GM23338 (cell line): Measurements from ENCODE around the gene GJB4. TPM values are rescaled to one million over a fixed set of nuclear protein-coding genes. Genes with fewer than 3 reads are reported as not detected.

ENCODE experiments used
- ATAC-seq: fragments of 200-7000 bp; cut with Tn5 transposase; 3 replicates; pipeline ENCODE4 v1.9.1; 2020
- DNase-seq: peaks from one replicate; pipeline ENCODE4 v3.0.0-alpha.2; 2015; ENCODE audit warnings: low spot score
- H2AFZ ChIP-seq: fragments of 200-600 bp; sonication (generic); 2 replicates; pipeline ENCODE4 v1.8.0; 2016; ENCODE audit warnings: antibody characterized with exemption, mild to moderate bottlenecking, moderate library complexity
- H3F3A ChIP-seq: fragments of 200-600 bp; sonication (generic); replicated peaks from 2 replicates; pipeline ENCODE4 v1.8.0; 2017; ENCODE audit warnings: antibody characterized with exemption, mixed run types, low read depth
- H3K27ac ChIP-seq: fragments of 200-600 bp; sonication (generic); 2 replicates; pipeline ENCODE4 v1.6.1; 2016; ENCODE audit warnings: low read depth
- H3K27me3 ChIP-seq: fragments of 200-600 bp; sonication (generic); 2 replicates; pipeline ENCODE4 v1.8.0; 2016; ENCODE audit warnings: mild to moderate bottlenecking, mixed run types, moderate library complexity; ENCODE audit not compliant: insufficient read depth
- H3K36me3 ChIP-seq: fragments of 200-600 bp; sonication (generic); 2 replicates; pipeline ENCODE4 v1.8.0; 2016; ENCODE audit warnings: mild to moderate bottlenecking; ENCODE audit not compliant: insufficient read depth
- H3K4me1 ChIP-seq: fragments of 200-600 bp; sonication (generic); 2 replicates; pipeline ENCODE4 v1.8.0; 2016; ENCODE audit warnings: mild to moderate bottlenecking, moderate library complexity; ENCODE audit not compliant: insufficient read depth
- H3K4me2 ChIP-seq: fragments of 200-600 bp; sonication (generic); 2 replicates; pipeline ENCODE4 v1.7.1; 2017; ENCODE audit warnings: mixed run types
- H3K4me3 ChIP-seq: fragments of 200-600 bp; sonication (generic); 2 replicates; pipeline ENCODE4 v1.6.1; 2016; ENCODE audit warnings: mixed run types
- H3K79me2 ChIP-seq: fragments of 200-600 bp; sonication (generic); replicated peaks from 2 replicates; pipeline ENCODE4 v1.8.0; 2017; ENCODE audit warnings: mild to moderate bottlenecking; ENCODE audit not compliant: insufficient read depth
- H3K9me2 ChIP-seq: fragments of 200-600 bp; sonication (generic); 2 replicates; pipeline ENCODE4 v1.8.0; 2017; ENCODE audit not compliant: insufficient read depth
- H4K20me1 ChIP-seq: fragments of 200-600 bp; sonication (generic); replicated peaks from 2 replicates; pipeline ENCODE4 v1.8.0; 2017; ENCODE audit warnings: mild to moderate bottlenecking; ENCODE audit not compliant: insufficient read depth
- H3K27ac Mint-ChIP-seq: 2 replicates; pipeline ENCODE4 v1.8.0; 2020; ENCODE audit warnings: inconsistent platforms, mild to moderate bottlenecking, moderate library complexity, mixed read lengths
- H3K27me3 Mint-ChIP-seq: 3 replicates; pipeline ENCODE4 v1.8.0; 2022; ENCODE audit warnings: low read depth, mild to moderate bottlenecking, moderate library complexity, mixed read lengths, inconsistent platforms; ENCODE audit not compliant: insufficient read depth, poor library complexity
- H3K36me3 Mint-ChIP-seq: 3 replicates; pipeline ENCODE4 v1.8.0; 2021; ENCODE audit warnings: low read depth, mild to moderate bottlenecking, inconsistent platforms, moderate library complexity, mixed read lengths
- H3K4me1 Mint-ChIP-seq: 3 replicates; pipeline ENCODE4 v1.8.0; 2020; ENCODE audit warnings: mild to moderate bottlenecking, inconsistent platforms, mixed read lengths
- H3K4me3 Mint-ChIP-seq: 3 replicates; pipeline ENCODE4 v1.8.0; 2021; ENCODE audit warnings: moderate library complexity, mild to moderate bottlenecking, inconsistent platforms, mixed read lengths
- H3K9me3 Mint-ChIP-seq: 3 replicates; pipeline ENCODE4 v1.8.0; 2020; ENCODE audit warnings: moderate library complexity, mild to moderate bottlenecking, inconsistent platforms, mixed read lengths
- EZH2 ChIP-seq: fragments of 200-600 bp; sonication (generic); IDR thresholded peaks from one replicate; pipeline ENCODE4 v1.8.0; 2017; ENCODE audit warnings: antibody characterized with exemption, mild to moderate bottlenecking, low read depth; ENCODE audit not compliant: unreplicated experiment
- EZH2phosphoT487 ChIP-seq: fragments of 200-600 bp; sonication (generic); IDR thresholded peaks from one replicate; pipeline ENCODE4 v1.8.1; 2018; ENCODE audit warnings: antibody characterized with exemption; ENCODE audit not compliant: unreplicated experiment
- JUNB ChIP-seq: IDR thresholded peaks from one replicate; pipeline ENCODE4 v1.6.1; 2016; ENCODE audit warnings: antibody characterized with exemption; ENCODE audit not compliant: unreplicated experiment
- POLR2AphosphoS5 ChIP-seq: IDR thresholded peaks from 2 replicates; pipeline ENCODE4 v1.6.1; 2016; ENCODE audit warnings: antibody characterized with exemption, low read depth
- STAT1 ChIP-seq: IDR thresholded peaks from one replicate; pipeline ENCODE4 v1.6.1; 2016; ENCODE audit warnings: antibody characterized with exemption; ENCODE audit not compliant: unreplicated experiment
- ZNF331 ChIP-seq: fragments of 250-450 bp; sonication (Bioruptor Pico); IDR thresholded peaks from 2 replicates; pipeline ENCODE4 v1.5.0; 2020; ENCODE audit warnings: low read depth, mild to moderate bottlenecking, moderate library complexity
- polyA plus RNA-seq: library from polyadenylated mRNA; unstranded; fragments of >200 nt; fragmentation: Nextera tagmentation; extraction: Ambion mirVana; gene quantifications from 2 replicates; pipeline ENCODE4 v1.2.1, GENCODE V29; 2016
- total RNA-seq: library from RNA; depleted of rRNA; stranded (reverse); fragments of >200 nt; shearing (Covaris generic); gene quantifications from 2 replicates; pipeline ENCODE4 v1.2.3, GENCODE V29; 2014
- TF ChIP-seq, protein P1 (sequence below): IDR thresholded peaks from one replicate; pipeline ENCODE4 v1.6.1; 2018; ENCODE audit warnings: antibody characterized with exemption; ENCODE audit not compliant: unreplicated experiment

Gene GJB4
- total and polyA plus RNA-seq, 2 experiments from 2014 or later: 0.07 TPM; not detected in 1

DNA sequence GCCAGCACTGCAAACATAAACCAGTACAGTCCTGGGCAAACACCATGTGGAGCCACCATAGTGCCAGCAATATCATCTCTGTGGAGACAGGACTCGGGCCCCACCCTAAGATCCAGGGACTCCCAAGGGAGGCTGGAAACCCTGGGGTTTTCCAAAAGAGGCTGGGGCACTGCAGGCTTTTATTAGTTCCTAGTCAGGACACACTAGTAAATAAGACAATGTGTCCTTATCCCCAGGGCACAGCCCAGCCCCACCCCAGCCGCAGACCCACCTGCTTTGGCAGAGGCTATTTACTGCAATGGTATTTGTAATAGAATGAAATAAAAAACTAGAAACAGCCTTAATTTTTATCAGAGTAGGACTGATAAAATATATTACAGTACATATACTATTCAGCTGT, 21.0 kb downstream of the GJB4 start:
- Histone ChIP-seq H3K36me3 (no peaks in the 10 kb centered on the region), H3K9me2 (no peaks in the 10 kb centered on the region), H2AFZ (no peak overlapping the region), H3K4me3 (peak overlapping the region; percentile 85), H3K27me3 (peaks cover 37% of the 10 kb centered on the region), H4K20me1 (no peaks in the 10 kb centered on the region), H3K79me2 (no peaks in the 10 kb centered on the region), H3K27ac (no peak overlapping the region), H3F3A (no peaks in the 10 kb centered on the region), H3K4me1 (peaks cover 4% of the 10 kb centered on the region), H3K4me2 (peak overlapping the region; percentile 93)
- no peaks in the 10 kb centered on the region for H3K9me3 Mint-ChIP-seq
- DNase-seq (no peak), ATAC-seq (no peak)
- no peak overlapping the region for H3K27ac Mint-ChIP-seq
- TF ChIP-seq POLR2AphosphoS5 (no peak), ZNF331 (CRISPR knock-in tag) (no peak), EZH2phosphoT487 (no peak)
- peak overlapping the region; percentile 68 for H3K4me3 Mint-ChIP-seq
- no peaks in the 10 kb centered on the region for H3K36me3 Mint-ChIP-seq
- peaks cover 7% of the 10 kb centered on the region for H3K4me1 Mint-ChIP-seq
- H3K27me3 Mint-ChIP-seq: peaks cover 26% of the 10 kb centered on the region

DNA sequence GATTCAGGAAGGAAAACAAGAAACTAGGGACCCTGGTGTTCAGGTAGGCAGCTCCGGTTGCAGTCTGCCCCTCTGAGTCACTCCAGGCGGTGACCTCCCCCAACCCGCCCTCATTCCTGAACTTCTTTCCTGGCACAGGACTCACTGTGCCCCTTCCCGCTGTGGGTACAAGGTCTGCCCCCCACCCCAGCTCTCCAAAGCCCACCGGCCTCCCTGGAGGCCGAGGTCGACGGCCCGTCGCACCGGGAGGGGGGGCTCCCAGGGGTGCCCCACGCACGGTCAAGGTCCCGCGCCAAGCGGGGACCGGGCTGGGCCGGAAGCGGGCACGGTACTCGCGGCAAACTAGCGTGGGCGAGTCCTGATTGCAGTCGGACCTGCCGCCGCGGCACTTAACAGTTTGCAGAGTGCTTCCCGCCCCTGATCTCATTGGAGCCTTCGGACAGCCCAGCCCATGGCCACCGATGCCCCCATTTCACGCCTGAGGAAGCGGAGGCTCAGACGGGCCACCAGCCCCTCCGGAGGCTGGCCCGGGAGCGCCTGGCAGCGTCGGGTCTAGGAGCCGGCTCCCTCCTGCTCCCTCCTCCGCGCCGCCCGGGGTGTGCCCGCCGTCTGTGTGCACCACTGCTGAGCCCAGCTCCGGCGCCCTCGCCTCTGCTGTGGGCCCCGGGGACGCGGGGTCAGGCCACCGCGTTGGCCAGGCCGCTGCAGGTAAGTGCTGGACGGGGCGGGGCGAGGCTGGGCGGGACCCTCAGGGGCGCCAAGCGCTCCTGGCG, 21.7 kb downstream of the GJB4 start, which contains the start of gene GJB3:
Gene GJB3 (plus strand): TSS at position 144 of the 773 bp plus-strand sequence. CDS start 3,549 bp downstream, outside the sequence.
- no peaks in the 10 kb centered on the region for H3F3A ChIP-seq
- H2AFZ ChIP-seq: peak within 1 kb of the TSS; percentile 100
- H3K4me2 ChIP-seq: peak within 1 kb of the TSS; percentile 93
- peak; percentile 74 for ATAC-seq
- peak; percentile 71 for DNase-seq
- TF ChIP-seq EZH2 (peak; percentile 20), POLR2AphosphoS5 (peak; percentile 41; the same call in 1 of the 2 replicates), STAT1 (no peak), JUNB (no peak)
- TF ChIP-seq, protein P1, sequence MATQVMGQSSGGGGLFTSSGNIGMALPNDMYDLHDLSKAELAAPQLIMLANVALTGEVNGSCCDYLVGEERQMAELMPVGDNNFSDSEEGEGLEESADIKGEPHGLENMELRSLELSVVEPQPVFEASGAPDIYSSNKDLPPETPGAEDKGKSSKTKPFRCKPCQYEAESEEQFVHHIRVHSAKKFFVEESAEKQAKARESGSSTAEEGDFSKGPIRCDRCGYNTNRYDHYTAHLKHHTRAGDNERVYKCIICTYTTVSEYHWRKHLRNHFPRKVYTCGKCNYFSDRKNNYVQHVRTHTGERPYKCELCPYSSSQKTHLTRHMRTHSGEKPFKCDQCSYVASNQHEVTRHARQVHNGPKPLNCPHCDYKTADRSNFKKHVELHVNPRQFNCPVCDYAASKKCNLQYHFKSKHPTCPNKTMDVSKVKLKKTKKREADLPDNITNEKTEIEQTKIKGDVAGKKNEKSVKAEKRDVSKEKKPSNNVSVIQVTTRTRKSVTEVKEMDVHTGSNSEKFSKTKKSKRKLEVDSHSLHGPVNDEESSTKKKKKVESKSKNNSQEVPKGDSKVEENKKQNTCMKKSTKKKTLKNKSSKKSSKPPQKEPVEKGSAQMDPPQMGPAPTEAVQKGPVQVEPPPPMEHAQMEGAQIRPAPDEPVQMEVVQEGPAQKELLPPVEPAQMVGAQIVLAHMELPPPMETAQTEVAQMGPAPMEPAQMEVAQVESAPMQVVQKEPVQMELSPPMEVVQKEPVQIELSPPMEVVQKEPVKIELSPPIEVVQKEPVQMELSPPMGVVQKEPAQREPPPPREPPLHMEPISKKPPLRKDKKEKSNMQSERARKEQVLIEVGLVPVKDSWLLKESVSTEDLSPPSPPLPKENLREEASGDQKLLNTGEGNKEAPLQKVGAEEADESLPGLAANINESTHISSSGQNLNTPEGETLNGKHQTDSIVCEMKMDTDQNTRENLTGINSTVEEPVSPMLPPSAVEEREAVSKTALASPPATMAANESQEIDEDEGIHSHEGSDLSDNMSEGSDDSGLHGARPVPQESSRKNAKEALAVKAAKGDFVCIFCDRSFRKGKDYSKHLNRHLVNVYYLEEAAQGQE: no peak
- no peaks in the 10 kb centered on the region for H3K79me2 ChIP-seq
- H3K9me2 ChIP-seq: no peaks in the 10 kb centered on the region
- H3K27me3 Mint-ChIP-seq: peaks cover 26% of the 10 kb centered on the region
- peak within 1 kb of the TSS; percentile 71 for H3K4me3 Mint-ChIP-seq
- H3K4me1 Mint-ChIP-seq: peaks cover 7% of the 10 kb centered on the region
- H3K36me3 ChIP-seq: no peaks in the 10 kb centered on the region
- no peaks in the 10 kb centered on the region for H4K20me1 ChIP-seq
- peak within 1 kb of the TSS; percentile 85 for H3K4me3 ChIP-seq
- H3K27ac ChIP-seq: no peak within 1 kb of the TSS
- H3K27me3 ChIP-seq: peaks cover 37% of the 10 kb centered on the region
- no peaks in the 10 kb centered on the region for H3K9me3 Mint-ChIP-seq
- no peak within 1 kb of the TSS for H3K27ac Mint-ChIP-seq
- H3K4me1 ChIP-seq: peaks cover 4% of the 10 kb centered on the region
- H3K36me3 Mint-ChIP-seq: no peaks in the 10 kb centered on the region
